HT1080 (cell line): ENCODE results near the gene C11orf24. TPM values are rescaled to one million over a fixed set of nuclear protein-coding genes. Genes with fewer than 3 reads are reported as not detected.

ENCODE experiments used
- DNase-seq: peaks from one replicate; pipeline ENCODE4 v3.0.0-alpha.2; 2015; ENCODE audit warnings: low read depth
- total RNA-seq: library from RNA; depleted of rRNA; stranded (reverse); fragments of >200 nt; shearing (Covaris generic); gene quantifications from 2 replicates; pipeline ENCODE4 v1.2.3, GENCODE V29; 2014

The C11orf24 gene
- total RNA-seq, 1 experiment from 2014 or later = 53.2 TPM

DNA sequence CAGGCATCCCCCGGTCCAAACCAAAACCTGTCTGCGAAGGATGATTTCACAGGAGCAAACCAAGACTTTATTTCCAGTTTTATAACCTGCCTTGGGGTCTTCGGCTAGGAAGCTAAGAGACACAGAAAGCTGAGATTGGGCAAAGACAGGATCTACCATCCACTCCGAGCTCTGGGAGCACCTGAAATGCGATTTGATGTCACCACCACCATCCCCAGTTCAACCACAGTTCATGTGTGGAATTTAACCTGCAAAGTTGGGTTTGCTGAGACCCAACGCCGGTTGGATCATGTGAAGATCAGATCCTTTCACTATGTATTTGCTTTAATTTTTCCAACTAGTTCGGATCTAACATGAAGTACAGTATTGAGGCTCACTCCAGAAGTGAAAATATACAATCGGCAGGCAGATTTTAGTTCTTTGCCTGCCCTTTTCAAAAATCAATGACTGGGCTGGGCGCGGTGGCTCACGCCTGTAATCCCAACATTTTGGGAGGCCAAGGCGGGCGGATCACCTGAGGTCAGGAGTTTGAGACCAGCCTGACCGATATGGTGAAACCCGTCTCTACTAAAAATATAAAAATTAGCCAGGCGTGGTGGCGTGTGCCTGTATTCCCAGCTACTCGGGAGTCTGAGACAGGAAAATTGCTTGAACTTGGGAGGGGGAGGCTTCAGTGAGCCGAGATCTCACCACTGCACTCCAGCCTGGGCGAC is 1.4 kb upstream of the C11orf24 start:
- DNase-seq = no peak

DNA sequence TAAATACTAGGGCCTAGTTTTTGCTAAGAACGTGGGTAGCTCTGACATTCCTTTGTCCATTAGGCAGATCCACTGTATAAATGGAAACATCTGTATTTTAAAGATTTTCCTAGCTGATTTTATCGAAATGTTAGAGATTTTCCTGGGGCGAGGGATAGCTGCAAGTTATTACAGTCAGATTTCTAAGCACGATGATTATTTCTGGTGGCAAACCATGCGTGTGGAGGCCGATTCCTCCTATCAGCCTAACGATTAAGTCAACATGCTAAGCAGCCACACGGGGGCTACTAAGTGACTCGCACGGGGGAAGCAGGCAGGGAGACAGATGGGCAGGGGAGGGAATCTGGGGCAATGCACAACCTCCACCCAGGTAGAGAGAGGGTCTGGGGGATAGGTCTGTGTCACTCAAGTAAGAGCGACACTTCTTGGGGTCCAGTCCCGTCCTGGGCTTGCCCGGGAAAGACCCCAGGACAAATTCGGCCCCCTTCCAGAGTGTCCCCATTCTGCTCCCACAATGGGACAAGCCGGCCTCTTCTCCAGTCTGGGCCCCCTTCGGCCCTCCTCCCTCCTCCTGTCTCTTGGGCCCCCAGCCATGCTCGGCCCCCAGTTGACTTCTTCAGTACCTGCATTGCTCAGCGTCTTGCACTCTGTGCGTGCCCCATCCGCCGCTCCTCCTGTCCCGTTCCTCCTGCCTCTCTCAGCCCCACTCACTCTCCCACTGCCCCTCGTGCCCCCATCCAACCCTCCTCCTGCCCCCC is 571 bp downstream of the C11orf24 start:
- peak; percentile 67 for DNase-seq

DNA sequence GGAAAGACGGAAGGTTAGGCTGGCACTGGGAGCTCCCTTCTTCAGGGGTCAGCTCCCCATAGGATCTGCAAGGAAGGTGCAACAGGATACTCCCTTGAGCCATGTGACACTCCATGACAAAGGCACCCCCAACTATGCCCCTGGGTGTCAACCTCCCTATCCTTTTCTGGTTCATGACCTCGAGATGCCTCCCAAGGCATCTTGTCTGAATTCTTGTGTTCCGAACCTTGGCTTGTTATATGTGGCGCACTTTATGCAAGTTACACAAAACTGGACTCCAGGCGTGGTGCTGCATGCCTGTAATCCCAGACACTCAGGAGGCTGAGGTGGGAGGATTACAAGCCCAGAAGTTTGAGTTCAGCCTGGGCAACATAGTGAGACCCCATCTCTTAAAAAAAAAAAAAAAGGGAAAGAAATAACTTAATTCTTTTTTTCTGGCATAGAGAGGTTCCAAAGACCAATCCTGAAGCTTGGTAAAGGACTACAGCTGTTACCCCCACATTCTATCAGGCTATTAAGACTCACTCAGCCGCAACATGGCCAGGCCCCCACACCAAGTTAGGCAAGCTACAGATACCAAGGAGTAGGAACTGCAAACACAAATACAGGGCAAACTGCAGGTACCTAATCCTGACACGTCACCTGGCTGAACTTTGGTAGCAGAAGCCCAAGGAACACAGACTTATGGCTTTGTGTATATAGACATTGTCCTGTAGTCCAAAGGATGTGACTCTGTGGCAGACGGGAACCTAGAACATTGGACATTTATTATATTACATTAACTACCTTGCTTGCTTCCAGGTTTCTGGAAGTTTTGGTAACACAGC is 1.4 kb downstream of the C11orf24 start:
- DNase-seq = no peak

DNA sequence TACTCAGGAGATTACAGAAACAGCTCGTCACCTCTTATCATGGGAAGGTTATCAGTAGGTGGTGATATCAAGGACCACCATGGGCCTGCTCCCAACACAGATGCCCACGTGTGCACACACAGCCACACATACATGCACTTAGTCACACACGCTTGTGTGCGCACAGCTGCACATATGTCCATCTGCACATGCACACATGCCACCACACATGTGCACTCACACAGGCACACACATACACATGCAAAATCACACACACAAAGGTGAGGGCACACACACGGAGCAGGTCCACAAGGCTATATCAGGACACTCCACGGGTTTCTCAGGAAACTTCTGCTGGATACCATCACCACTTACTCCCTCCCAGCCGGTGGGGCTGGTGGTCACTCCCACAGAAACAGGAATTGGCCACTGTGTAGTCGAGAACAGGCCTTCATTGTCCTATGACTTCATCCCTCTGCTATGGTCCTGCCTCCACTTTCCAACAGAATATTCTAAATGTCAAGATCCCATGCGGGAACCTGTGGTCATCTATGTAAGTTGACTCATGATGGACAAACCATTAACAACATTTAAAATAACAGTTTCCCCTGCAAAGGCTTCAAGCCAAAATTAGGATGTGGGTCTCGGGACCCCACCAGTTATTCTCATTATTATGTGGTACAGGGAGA is 2.2 kb downstream of the C11orf24 start:
- DNase-seq = peak; percentile 77

DNA sequence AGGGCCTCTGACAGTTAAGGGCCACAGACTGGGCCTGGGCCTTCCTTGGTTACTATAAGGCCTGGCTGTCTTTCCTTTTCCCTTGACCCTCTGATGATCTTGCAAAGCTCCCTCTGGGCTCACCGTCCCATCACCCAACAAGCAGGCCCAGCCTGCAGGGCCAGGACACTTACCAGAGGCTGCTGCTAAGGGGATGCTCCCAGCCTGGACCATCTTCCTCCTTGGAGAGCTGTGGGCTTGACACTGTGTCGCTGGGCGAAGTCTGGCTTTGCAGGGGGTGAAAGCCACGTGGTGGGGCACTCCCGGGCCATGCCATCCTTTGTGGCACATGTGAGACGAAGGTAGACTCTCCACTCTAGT is 3.9 kb downstream of the C11orf24 start:
- no peak for DNase-seq

GRCh38 chr11:68266936-68267880 is 4.6 kb downstream of the C11orf24 start:
- DNase-seq = no peak

GRCh38 chr11:68266121-68266891 is 5.5 kb downstream of the C11orf24 start:
- no peak for DNase-seq

- DNase-seq = no peak
Observed at GRCh38 chr11:68264741-68265540, 6.8 kb downstream of the C11orf24 start.

DNA sequence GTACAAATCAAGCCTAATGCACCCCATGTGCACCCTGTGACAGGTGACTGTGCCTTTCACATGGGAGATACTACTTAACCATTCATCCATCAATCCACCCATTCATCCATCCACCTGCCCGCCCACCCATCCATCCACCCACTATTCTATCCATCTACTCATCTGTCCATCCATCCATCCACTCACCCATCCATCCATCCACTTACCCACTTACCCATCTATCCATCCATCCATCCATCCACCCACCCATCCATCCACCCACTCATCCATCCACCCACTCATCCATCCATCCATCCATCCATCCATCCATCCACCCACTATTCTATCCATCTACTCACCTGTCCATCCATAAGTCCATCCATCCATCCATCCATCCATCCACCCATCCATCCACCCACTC is 7.5 kb downstream of the C11orf24 start:
- no peak for DNase-seq

- no peak for DNase-seq
Observed at GRCh38 chr11:68263444-68264035, 8.2 kb downstream of the C11orf24 start.

- no peak for DNase-seq
Observed at GRCh38 chr11:68262544-68262827, 9.3 kb downstream of the C11orf24 start.

DNA sequence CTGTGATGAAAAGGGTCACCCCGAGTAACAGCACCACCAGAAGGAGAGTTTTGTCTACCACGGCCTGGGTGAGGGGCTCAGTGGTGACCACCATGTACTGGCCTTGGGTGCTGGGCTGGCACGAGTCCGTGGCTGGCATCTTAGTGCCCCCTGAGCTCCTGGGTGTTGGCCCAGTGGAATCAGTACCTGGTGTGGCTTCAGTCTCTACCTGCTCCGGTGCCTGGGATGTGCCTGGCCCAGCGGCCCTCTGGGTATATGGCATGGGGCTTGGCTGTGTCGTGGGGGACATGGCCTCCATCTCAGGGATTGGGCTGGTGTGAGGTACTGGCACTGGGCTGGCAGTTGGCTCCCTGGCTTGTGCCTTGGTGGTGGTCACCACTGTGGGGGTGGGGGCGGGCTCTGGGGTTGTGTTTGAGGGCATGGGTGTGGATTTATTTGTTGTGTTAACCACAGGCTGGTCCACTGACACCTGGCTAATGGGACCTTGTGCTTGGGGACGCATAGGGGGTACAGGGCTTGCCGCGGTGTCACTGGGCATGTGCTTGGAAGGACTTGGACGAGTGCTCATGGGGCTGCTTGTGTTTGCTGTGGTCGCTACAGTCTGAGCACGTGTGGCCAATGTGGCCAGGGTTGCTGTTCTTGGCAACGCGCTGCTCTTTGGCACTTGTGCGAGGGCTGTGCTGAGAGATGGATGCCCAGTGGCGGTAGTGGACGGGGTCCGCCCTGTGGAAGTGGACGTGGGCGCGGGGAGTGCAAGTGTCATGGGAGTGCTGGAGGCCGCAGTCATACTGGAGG is 9.8 kb downstream of the C11orf24 start:
- no peak for DNase-seq

GRCh38 chr11:68261006-68261405 is 10.8 kb downstream of the C11orf24 start:
- DNase-seq = no peak

DNA sequence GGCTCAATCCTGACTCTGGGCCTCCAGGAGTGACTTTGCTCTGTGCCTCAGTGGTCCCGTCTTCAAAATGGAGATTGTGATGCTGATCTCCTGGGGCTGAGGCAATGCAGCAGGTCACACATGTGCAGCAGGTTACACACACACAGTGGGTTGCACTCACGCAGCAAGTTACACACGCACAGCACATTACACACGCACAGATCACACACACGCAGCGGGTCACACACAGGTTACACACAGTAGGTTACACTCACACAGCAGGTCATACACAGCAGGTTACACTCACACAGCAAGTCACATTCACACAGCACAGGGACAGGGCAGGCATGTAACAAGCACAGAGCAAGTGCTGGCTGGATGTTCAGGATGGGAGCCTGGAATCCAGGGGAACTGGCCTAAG is 11.3 kb downstream of the C11orf24 start:
- no peak for DNase-seq

DNA sequence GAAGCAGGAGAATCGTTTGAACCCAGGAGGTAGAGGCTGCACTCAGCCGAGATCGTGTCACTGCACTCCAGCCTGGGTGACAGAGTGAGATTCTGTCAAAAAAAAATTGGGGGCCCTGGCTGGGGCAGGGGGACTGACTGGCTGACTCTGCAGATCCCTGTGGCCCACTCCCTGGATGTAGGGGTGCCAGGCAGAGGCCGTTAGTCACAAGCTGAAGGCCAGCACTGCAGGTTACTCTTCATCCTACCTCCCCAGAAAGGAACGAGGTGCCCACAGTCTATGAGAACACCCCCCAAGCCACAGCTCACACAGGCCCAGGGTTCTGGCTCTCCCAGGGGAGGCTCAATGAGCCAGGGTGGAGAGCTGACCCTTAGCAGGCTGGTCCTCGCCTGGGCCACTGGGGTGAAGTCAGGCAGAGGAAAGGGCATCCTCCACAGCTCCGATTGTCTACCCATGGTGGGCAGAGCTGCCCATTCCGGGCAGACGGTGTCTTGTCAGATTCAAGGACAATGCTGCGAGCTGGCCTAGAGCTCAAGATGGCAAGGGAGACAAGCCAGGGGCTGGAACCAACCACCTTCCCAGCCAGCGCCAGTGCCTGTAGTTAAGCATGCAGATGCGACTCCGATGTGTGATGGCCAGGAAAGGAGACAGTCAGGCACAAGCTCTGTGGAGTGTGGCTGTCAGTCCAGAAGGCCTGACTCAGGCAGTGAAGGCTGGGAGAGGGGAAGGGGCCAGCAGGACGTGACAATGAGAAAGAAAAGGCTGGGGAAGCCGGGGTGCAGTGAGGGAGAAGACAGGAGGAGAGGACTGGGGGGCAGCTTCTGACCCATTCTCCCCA is 12.4 kb downstream of the C11orf24 start:
- DNase-seq = no peak

DNA sequence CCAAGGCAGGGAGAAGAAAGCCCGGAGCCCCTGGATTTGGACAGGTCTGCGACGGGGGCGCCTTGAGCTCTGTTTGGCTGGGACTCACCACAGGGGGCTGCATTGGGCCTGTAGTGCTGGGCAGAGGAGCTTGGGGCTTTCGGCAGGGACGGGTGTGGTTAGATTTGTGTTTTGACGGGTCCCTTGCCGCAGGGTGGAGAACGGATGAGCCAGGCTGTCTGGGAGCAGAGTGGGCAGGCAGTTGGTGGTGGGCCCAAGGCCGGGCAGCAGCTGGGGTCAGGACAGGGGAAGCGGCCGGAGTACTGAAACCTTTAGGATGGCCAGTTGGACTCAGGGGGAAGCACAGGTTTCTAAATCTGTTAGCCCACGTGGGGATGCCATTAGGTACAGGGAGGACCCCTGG is 13.4 kb downstream of the C11orf24 start:
- no peak for DNase-seq
